ENCODE data around the gene ENPP3.

- TF ChIP-seq CTCF (IDR thresholded peaks at IDR 0.05) (no peak), POLR2AphosphoS5 (IDR thresholded peaks at IDR 0.05; ENCODE audit: insufficient read depth in 1 of 2, low read depth in 1 of 2) (no peak)
Observed at GRCh38 chr6:131597446-131597845, 39.7 kb upstream of the ENPP3 start.
